BE2C (cell line): ENCODE results near the gene TBX4.

ENCODE experiments used
- DNase-seq: peaks from one replicate; pipeline ENCODE4 v3.0.0-alpha.2; 2020
- H3K27me3 ChIP-seq: fragments of 250-450 bp; sonication (Bioruptor Pico); 2 replicates; pipeline ENCODE4 v1.5.1; 2020; ENCODE audit warnings: mild to moderate bottlenecking
- H3K36me3 ChIP-seq: fragments of 250-450 bp; sonication (Bioruptor Pico); 2 replicates; pipeline ENCODE4 v1.5.1; 2020; ENCODE audit warnings: mild to moderate bottlenecking
- H3K4me1 ChIP-seq: fragments of 250-450 bp; sonication (Bioruptor Pico); 2 replicates; pipeline ENCODE4 v1.5.1; 2020
- H3K4me3 ChIP-seq: 2 replicates; pipeline ENCODE4 v1.5.1; 2011; ENCODE audit warnings: low read depth, low read length
- H3K9me3 ChIP-seq: fragments of 250-450 bp; sonication (Bioruptor Pico); 2 replicates; pipeline ENCODE4 v1.5.1; 2020
- CTCF ChIP-seq: IDR thresholded peaks from 2 replicates; pipeline ENCODE4 v1.5.1; 2012; ENCODE audit warnings: mild to moderate bottlenecking, low read depth, low read length

The TBX4 gene

GRCh38 chr17:61474235-61474927, 22.2 kb downstream of the TBX4 start:
- H3K27me3 ChIP-seq = no peaks in the 10 kb centered on the region
- TF ChIP-seq CTCF = no peak
- no peaks in the 10 kb centered on the region for H3K9me3 ChIP-seq
- no peak for DNase-seq
- H3K4me1 ChIP-seq = peaks cover 30% of the 10 kb centered on the region
- H3K36me3 ChIP-seq = no peaks in the 10 kb centered on the region
- no peak overlapping the region for H3K4me3 ChIP-seq

DNA sequence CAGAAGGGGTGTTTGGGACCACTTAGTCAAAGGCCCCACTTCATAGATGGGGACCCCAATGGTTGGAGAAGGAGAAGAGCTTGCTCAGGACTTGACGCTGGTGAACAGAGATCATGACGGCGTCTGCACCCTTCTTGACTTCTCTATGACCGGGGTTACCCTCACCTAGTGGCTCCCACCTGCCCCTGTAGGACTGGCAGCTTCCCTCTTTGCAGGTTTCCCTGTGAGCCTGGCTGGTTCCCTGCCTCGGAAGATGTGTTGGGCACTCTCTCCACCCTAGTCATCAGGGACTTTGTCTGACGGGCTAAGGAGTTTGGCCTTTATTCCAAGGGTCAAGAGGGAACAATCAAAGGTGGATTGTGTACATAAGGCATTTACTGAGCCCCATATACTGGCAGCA, 22.7 kb downstream of the TBX4 start:
- DNase-seq = no peak

GRCh38 chr17:61475726-61476125, 23.5 kb downstream of the TBX4 start:
- Histone ChIP-seq H3K9me3 (no peaks in the 10 kb centered on the region), H3K4me3 (no peak overlapping the region), H3K4me1 (peaks cover 30% of the 10 kb centered on the region), H3K36me3 (no peaks in the 10 kb centered on the region), H3K27me3 (no peaks in the 10 kb centered on the region)
- no peak for TF ChIP-seq CTCF
- no peak for DNase-seq

More for the DNA sequence above, 22.7 kb downstream of the TBX4 start:
- H3K4me3 ChIP-seq = no peak overlapping the region
- H3K36me3 ChIP-seq = no peaks in the 10 kb centered on the region
- no peaks in the 10 kb centered on the region for H3K9me3 ChIP-seq
- H3K27me3 ChIP-seq = no peaks in the 10 kb centered on the region
- no peak for TF ChIP-seq CTCF
- peaks cover 30% of the 10 kb centered on the region for H3K4me1 ChIP-seq

- no peak for DNase-seq
- Histone ChIP-seq H3K4me3 (no peak overlapping the region), H3K36me3 (no peaks in the 10 kb centered on the region), H3K9me3 (no peaks in the 10 kb centered on the region), H3K27me3 (no peaks in the 10 kb centered on the region), H3K4me1 (peaks cover 30% of the 10 kb centered on the region)
- TF ChIP-seq CTCF = no peak
These were observed 24.4 kb downstream of the TBX4 start for GRCh38 chr17:61476476-61477203.

GRCh38 chr17:61477204-61477834, 25.1 kb downstream of the TBX4 start:
- TF ChIP-seq CTCF = no peak
- Histone ChIP-seq H3K9me3 (no peaks in the 10 kb centered on the region), H3K4me3 (no peak overlapping the region), H3K4me1 (peaks cover 30% of the 10 kb centered on the region), H3K36me3 (no peaks in the 10 kb centered on the region), H3K27me3 (no peaks in the 10 kb centered on the region)
- peak; percentile 85 for DNase-seq
